NCI-H2196 (cell line): ENCODE measurements around the gene MRGPRG.
"Not testable (repeated sequence)": the region's sequence is repeated elsewhere in the genome, so short reads cannot be mapped to it uniquely, and the experiment has no call there.

Experiments
- DNase-seq: peaks from one replicate; lab custom pipeline; 2025; ENCODE audit not compliant: unreplicated experiment; lab: John Stamatoyannopoulos, UW

MRGPRG gene, protein sequence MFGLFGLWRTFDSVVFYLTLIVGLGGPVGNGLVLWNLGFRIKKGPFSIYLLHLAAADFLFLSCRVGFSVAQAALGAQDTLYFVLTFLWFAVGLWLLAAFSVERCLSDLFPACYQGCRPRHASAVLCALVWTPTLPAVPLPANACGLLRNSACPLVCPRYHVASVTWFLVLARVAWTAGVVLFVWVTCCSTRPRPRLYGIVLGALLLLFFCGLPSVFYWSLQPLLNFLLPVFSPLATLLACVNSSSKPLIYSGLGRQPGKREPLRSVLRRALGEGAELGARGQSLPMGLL

DNA sequence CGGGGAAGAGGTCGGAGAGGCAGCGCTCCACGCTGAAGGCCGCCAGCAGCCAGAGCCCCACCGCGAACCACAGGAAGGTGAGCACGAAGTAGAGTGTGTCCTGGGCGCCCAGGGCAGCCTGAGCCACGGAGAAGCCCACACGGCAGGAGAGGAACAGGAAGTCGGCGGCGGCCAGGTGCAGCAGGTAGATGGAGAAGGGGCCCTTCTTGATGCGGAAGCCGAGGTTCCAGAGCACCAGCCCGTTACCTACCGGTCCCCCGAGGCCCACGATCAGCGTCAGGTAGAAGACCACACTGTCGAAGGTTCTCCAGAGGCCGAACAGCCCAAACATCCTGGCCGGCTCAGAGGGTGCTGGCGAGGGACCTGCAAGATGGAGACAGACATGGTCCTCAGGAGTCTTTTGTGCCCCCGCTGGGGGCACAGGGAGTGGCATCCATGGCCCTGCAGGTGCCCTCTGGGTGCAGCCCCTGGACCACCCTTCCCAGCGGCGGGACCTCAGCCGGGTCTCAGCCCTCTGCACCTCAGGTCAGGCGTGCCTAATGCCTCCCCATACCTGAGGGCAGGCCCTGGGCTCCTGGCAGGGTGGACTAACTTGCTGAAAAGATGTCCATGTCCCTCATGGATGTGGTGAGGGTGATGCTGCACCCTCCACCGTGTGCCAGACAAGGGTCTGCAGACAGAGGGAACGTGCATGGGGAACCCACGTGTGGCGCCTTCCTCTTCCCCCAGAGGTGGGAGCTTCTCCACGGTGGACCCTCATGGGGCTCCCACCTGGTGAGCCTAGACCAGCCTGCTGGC is at the start of gene MRGPRG:
MRGPRG (minus strand) TSS at position 331 of the 798 bp plus-strand sequence; CDS start at position 331, 0 bp downstream.
- DNase-seq: no peak

DNA sequence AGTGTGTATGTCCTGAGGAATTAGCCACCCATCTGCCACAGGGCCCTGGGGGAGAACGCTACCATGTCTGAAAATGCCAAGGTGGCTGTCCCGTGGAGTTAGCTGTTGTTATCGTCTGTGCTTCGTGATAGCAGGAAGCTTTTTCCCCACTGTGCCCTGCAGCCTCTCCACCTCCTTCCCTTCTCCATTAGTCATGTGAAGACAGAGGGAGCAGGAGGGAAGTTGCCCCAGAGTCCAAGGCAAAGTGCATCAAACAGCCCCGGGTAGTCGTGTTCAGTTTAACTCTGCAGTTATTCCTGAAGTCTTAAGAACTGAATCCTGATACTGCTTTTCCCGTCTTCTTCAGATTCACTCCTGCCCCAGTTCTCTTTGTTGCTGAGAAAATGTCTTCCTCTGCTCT is 43.9 kb upstream of the MRGPRG start:
- DNase-seq: not testable (repeated sequence)

DNA sequence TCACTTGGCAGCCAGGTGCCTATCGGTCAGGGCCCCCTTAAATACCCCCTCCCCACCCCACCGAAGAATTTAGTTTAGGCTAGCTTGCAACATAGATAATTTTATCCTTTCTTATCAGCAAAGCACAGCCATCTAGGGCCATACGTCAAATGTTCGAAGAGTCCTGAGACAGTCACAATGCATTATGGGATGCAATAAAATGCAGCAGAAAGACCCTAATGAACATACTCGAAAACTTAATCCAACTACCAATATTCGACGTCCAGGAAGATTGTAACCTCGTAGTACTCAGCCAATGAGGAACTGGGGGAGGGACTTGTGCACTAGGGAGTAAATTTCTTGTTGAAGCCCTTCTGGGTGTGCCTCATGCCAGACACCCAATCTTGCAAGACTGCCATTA is 43.2 kb upstream of the MRGPRG start:
- DNase-seq: not testable (repeated sequence)

DNA sequence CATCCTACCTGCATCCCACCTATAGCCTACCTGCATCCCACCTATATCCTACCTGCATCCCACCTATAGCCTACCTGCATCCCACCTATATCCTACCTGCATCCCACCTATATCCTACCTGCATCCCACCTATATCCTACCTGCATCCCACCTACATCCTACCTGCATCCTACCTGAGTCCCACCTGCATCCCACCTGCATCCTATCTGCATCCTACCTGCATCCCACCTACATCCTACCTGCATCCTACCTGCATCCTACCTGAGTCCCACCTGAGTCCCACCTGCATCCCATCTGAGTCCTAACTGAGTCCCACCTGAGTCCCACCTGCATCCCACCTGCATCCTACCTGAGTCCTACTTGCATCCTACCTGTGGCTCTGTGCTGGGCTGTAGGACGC is 38.9 kb upstream of the MRGPRG start:
- DNase-seq: not testable (repeated sequence)

DNA sequence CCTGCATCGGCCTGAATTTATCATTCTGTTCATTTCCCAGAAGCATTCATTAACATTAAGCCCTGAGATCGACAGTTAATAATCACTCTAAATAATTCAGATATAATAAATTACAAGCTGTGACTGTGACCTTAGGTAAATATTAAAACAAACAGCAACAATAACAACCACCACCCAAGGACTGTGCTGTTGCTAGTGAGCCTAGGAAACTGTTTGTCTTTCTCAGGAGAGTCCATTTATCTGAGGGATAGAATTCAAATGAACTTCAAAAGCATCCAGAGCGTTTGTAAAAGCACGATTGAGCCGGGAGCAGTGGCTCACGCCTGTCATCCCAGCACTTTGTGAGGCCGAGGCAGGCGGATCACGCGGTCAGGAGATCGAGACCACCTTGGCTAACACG is 36.6 kb upstream of the MRGPRG start:
- DNase-seq: not testable (repeated sequence)

DNA sequence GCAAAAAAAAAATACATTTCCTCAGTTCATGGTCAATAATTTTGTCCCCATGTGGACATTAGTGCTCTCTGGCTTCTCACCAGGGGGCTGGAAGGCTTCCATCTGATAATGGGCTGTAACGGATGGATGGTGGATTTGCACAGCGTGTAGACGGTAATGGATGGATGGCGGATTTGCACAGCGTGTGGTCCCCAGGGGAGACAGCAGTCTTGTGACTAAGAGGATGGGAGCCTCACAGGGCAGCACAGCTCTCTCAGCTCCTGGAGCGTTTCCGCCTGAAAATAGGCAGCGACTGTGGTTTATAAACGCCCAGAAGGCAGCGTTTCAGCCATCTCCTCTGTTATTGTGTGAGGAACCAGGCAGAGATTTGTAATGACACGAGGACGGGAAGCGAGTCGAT is 36.2 kb upstream of the MRGPRG start:
- DNase-seq: not testable (repeated sequence)

DNA sequence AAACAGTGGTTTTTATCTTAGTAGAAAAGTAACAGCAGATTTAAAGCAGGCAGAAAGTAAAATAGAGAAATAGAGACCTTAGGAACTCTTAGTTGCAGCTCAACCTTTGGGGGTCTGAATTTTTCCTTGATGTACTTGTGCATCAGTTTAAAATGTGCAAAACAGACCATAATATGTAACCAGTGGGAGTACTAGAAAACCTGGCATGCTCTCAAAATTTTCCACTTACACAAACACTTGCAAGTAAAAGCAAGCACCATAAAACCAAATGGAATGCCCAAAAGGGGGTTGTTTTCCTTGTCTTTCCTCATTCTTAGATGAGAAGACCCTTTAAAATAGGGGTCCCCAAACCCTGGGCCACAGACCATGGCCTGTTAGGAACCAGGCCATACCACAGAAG is 26.5 kb upstream of the MRGPRG start:
- DNase-seq: no peak

DNA sequence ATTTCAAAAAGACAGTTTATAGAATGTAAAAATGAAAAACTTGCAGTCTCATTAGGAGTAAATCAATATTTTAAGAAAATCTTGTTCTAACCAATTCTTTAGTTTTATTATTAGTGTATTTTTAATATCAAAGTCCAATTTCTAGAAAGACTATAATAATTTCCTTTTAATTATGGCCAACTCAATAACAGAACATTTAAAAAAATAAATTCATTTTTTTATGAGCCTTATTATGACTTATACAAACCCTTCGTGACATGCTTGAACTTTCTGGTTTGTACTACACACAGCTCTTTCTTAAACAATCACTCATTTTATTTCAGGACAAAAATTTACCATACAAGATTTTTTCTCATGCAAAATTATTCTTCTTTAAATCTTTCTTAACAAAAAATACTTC is 25.3 kb upstream of the MRGPRG start:
- DNase-seq: no peak

DNA sequence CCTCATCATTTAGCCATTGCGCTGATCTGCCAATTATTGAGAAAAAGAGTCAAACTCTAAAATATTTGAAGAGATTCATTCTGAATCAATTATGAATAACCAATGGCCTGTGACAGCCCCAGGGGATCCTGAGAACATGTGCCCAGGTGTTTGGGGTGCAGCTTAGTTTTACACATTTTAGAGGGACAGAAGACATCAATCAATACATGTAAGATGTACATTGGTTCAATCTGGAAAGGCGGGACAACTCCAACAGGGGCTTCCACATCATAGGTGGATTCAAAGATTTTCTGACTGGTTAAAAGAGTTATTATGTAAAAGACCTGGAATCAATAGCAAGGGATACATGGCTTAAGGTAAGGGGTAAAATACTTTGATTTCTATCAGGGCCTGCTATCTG is 18.5 kb upstream of the MRGPRG start:
- DNase-seq: no peak

DNA sequence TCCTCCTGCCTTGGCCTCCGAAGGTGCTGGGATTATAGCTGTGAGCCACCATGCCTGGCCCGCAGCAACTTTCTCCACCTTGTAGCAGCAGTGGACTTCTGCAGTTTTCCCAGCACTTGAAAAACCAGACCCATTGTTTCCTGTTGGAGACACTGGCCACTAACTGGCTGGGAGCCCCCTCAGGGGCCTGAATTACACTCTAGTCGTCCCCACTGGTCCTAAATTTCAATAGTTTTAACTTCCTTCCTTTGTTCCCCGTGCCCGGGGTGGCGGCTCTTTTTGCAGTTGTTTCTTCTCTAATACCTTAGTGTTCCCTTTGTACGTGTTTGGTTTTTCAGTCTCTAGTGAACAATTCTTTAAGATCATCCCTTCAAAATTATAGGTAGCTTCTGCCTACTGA is 16.2 kb upstream of the MRGPRG start:
- DNase-seq: no peak

DNA sequence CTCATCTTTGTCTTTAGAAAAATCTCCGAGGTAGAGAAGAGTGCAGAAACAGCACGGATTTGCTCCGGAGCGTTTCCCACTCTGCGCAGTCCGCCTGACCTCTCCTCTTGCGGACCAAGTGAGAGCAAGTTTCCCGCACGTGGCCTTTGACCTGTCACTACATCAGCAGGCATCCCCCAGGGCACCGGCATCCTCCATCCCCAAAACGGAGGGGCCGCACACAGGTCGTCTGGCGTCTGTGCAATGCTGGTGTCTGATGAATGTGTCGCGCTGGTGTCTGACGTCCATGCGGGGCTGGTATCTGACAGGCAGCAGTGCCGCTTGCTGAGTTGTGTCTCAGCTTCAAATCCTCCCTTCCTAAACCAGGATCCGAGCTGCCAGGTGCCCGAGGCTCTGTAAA is 14.3 kb upstream of the MRGPRG start:
- DNase-seq: no peak

DNA sequence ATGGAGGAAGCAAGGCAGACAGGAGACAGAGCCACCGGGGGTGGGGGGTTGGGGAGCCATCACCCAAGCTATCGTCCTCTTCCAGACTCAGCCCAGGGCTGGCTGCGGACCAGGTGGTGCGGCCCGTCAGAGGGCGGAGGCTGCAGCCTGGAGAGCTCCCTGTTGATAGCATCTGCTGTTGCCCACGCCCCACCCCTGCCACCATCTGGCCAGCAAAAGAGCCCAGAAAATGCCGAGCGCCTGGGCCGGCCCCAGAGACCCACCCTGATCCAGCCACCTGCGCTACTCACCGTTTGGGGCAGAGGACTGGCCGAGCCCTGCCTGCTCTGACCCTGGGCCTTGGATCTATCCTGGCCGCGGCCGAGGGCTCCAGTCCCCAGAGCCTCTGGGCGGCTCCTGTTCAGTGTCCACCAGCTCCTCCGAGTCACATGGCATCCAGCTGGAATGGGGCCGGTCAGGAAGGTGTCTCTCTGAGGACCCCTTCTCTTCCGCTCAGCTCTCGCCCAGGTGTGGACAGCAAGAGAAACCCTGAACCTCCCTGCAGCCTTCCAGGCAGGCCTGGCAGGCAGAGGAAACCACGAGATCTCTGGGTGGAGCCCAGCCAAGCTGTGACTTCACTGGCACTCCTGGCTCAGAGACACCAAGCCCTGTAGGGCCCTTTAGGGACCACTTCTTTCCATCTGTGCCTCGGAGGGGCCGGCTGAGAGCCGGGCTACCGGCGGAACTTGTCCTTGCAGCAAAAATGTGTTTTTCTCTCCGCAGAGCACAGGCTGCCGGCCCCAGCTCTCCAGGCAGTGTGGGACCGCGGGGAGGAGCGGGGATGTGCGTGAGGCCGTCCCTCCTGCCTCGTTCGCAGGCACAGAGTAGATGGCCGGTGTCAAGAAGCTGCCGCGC is 13.5 kb upstream of the MRGPRG start, which contains the start of gene MRGPRE:
MRGPRE (minus strand) TSS at position 567 of the 894 bp plus-strand sequence. CDS start 3,618 bp downstream, outside the sequence.
- peak; percentile 63 for DNase-seq

DNA sequence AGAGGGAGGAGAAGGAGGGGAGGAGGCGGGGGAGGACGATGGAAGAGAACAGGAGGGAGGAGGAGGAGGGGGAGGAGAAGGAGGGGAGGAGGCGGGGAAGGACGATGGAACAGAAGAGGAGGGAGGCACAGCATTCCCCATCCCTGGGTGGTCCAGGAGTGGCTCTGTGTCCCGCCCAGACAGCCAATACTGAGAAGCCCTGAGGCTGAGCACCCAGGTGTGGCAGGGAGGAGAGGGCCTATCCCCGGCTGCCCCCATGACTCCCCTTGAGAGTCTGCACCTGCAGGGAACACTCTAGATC is 12.9 kb upstream of the MRGPRG start:
- no peak for DNase-seq

DNA sequence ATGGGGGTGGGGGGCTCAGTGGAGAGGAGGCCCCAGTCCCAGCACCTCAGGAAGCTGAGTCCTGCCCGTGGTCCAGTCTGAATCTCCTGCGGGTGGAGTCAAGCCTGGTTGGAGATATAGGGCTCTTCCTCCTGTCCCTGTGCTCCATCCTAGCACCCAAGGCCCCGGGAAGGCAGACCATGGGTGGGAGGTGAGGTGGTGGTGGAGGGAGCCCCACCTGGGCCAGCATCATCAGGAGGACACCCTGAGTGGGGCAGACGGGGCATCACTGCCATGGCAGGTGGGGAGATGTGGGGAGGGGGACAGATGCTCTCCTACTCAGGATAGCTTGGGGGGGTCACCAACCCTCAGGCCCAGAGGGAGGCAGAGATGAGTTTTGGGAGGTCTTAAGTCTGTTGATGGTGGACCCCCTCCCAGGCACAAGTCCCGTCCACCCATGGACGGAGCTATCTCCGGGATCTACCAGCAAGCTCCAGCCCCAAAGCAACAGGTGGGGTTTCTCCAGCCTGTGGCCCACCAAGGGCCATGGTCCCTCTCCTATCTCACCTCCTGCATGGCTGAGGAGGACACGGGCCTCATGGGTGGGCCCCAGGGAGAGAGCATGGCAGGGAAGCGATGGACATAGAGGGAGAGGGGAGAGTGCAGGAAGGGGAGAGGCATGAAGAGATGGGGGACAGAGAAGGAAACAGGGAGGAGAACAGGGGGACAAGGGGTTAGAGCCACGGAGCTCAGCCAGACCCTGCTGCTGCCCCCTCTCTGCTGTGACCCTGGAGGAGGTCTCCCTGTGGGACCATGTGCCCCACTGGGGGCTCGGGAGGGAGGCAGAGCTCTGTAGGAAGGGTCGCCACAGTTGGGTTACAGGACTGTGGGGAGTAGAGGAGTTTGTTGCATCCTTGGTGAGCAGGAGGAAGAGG is 12.3 kb upstream of the MRGPRG start:
- DNase-seq: no peak

DNA sequence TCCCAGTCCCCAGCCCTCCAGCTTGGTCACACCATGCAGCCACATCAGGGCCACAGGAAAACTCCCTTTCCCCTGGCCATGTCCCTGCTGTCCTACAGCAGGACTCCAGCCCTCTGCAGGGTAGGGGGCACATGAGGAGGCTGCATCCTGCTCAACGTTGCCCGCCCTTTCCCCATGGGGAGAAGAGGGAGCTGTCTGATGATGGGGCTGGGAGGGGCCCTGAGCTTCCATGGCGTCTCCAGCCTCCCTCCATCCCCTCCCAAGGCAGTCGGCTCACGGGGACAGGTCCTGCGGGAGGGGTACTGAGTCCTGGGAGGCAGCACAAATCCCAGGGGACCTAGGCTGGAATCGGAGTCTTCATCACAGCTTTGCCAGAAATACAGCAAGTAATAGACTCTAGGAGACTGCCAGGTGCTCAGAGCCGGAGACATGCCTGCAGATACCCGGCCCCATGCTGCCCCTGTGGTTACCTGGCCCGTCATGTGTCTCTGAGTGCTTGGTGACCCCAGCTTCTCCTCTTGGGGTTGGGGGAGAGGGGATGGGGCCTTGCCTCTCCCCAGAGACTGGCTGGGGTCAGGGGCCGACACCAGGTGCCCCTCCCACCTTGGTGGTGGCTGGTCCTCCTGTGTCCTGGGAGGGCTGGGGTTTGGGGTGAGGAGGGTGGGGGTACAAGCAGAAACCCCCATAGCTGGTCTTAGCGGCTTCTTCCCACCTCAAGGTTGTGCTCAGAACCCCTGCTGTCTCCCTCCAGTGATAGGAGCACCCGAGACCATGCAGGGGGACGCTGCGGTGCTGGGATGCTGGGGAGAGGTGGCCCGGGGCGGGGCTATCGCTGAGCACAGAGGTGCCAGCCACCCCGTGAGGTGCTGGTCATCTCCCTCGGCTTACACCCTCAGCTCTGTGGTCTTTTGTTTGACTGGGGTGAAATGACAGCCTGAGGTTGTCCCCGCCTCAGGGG is 11.3 kb upstream of the MRGPRG start:
- no peak for DNase-seq

DNA sequence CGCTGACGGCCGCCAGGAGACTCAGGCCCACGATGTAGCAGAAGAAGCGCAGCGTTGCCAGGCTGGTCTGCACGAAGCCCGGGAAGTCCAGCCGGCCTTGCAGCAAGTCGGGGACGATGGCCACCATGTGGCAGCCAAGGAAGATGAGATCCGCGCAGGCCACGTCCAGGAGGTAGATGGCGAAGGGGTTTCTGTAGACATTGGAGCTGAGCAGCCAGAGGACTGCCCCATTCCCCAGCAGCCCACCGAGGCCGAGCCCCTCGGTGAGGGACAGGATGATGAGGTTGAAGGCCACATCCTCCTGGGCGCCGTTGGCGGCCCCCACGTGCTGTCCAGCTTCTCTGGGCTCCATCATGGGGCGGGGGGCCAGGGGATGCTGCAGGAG is 9.8 kb upstream of the MRGPRG start:
- no peak for DNase-seq

DNA sequence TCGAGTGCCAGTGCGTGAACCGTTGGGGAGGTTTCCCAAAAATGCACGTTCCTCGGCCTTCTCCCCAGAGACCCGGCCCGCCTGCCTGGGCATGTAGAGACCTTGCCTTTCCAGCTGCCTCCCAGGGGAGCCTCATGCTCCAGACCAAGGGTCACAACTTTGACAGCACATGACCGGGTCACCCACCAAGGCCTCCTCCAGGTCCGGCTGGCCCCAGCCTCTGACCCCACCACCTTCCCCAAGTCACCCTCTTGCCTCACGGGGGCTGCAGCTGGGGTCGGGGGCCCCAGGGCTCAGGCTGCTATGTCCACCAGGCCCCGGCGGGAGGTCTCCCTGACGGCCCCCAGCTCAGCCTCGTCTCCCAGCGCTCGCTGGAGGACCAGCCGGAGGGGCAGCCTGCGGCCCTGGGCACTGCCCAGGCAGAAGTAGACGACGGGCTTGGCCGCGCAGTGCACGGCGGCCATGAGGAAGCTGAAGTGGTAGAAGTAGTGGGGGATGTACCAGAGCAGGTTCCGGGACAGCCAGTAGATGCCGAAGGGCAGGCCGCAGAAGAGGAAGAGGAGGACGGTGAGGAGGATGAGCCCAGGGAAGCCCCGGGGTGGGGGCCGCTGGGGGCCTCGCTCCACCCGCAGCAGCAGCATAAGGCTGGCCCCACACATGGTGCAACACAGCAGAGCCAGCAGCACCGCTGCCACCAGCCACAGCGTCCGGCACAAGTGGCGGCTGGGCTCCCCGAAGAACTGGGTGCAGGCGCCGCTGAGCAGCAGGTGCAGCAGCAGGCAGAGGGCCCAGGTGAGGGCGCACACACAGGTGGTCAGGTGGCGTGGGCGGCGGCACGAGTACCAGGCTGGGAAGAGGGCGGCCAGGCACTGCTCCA is 9.2 kb upstream of the MRGPRG start:
- no peak for DNase-seq

DNA sequence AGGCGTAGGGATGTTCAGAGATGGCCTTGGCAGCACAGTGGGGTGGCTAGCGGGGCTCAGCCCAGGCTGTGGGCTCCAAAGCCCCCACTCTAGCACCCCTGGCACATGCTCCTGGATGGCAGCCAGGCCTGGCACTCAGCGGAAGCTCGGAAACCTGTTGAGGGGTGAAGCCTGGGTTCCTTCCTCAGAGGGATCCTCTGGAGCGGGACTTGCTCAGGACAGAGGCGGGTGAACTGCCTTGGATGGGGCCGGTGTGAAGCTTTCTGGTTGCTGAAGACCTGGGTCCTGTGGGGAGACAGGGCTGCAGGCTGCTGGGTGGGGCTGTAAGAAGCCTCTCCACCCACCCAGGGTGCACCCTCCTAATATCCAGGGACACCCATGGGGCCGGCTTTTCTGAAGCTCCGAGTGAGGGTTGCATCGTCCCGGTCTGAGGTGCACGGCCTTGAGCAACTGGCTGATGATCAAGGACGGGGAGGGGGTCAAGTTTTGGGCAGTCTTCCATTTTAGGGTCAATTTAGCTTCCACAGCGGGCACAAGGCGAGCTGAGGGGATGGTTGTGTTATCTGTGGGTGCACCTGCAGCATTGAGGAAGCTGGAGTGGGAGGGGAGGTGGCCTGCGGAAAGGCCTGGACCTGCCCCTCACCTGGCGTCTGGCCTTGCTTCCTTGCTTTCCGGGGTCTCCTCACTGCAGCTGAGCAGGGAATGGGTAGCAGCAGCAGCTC is 8.4 kb upstream of the MRGPRG start:
- DNase-seq: no peak
